ENCODE measurements around the gene ZNF516. TPM values are rescaled to one million over a fixed set of nuclear protein-coding genes. Genes with fewer than 3 reads are reported as not detected.

Gene ZNF516
- total and polyA plus RNA-seq, 2 of the 4 experiments (the other 2 are of a cell fraction): 7.9 to 16.9 TPM

GRCh38 chr18:76401498-76401897 lies 93.5 kb downstream of the ZNF516 start:
- ATAC-seq (ENCODE audit: low read depth): no peak
- Histone ChIP-seq H3K36me3 (ENCODE audit: control insufficient read depth, insufficient read depth, low read length) (peaks cover 13% of the 10 kb centered on the region; the same call in 1 of the 2 replicates), H2BK5ac (ENCODE audit: low read depth, low read length, poor library complexity, severe bottlenecking) (no peak overlapping the region), H3K18ac (ENCODE audit: low read depth, low read length) (no peak overlapping the region), H3K56ac (ENCODE audit: extremely low read depth, insufficient read depth, low read length) (no peak overlapping the region), H2AFZ (replicated peaks; ENCODE audit: low read length, poor library complexity) (no peak overlapping the region), H3K4me3 (ENCODE audit: insufficient read depth, low read depth, low read length) (no peak overlapping the region), H2BK120ac (ENCODE audit: low read depth, low read length) (no peak overlapping the region), H3K4me1 (ENCODE audit: control insufficient read depth, insufficient read depth, low read length) (peaks cover 6% of the 10 kb centered on the region), H2BK15ac (ENCODE audit: low read depth, low read length) (no peak overlapping the region), H3K23ac (ENCODE audit: low read depth, low read length) (no peak overlapping the region), H2AK9ac (replicated peaks; ENCODE audit: low read depth, low read length, poor library complexity) (no peak overlapping the region), H3K79me1 (ENCODE audit: low read depth in 1 of 2, low read length in 2 of 2) (peaks cover 22 to 92% of the 10 kb centered on the region in 2 experiments), H4K5ac (ENCODE audit: low read depth, low read length) (no peak overlapping the region), H3K9me1 (ENCODE audit: insufficient read depth, low read length) (peaks cover 19% of the 10 kb centered on the region), H2AK5ac (ENCODE audit: low read depth, low read length) (no peak overlapping the region), H3K4me2 (ENCODE audit: low read depth, low read length) (no peak overlapping the region), H3K27ac (ENCODE audit: insufficient read depth, low read length) (no peak overlapping the region), H3K9me3 (ENCODE audit: control insufficient read depth, insufficient read depth, low read length) (no peaks in the 10 kb centered on the region), H2BK20ac (ENCODE audit: low read depth, low read length) (no peak overlapping the region), H3K14ac (replicated peaks; ENCODE audit: low read depth, low read length) (no peak overlapping the region), H3K27me3 (ENCODE audit: control insufficient read depth, insufficient read depth, low read length) (no peaks in the 10 kb centered on the region), H4K8ac (ENCODE audit: low read depth in 2 of 2, low read length in 2 of 2) (no peak overlapping the region), H4K20me1 (ENCODE audit: insufficient read depth, low read length) (peaks cover 88% of the 10 kb centered on the region), H3K9ac (ENCODE audit: low read depth, low read length) (no peak overlapping the region), H3K4ac (ENCODE audit: low read depth, low read length) (no peak overlapping the region), H4K91ac (ENCODE audit: insufficient read depth, low read depth, low read length) (no peak overlapping the region)
- no peak for DNase-seq
- dilution Hi-C loops (cut with HindIII; ENCODE audit: low sequenced_read_pairs, unreplicated experiment): no loop called here
- BruUV-seq (replicated peaks): no TSS peak
- TF ChIP-seq FOS (IDR thresholded peaks at IDR 0.05; ENCODE audit: low read depth, low read length): no peak
- CTCF ChIA-PET: no interaction called here
- in situ Hi-C loops (cut with MboI; ENCODE audit: low sequenced_read_pairs): loop anchor here (5.0 kb wide), 1 partner anchor 221 kb away; no protein-coding TSS in a partner anchor
- POLR2A ChIA-PET (ENCODE audit: unreplicated experiment): no interaction called here
- WGBS, 2 experiments (ENCODE audit: extremely low coverage in 2 of 2, insufficient read length in 1 of 2): 85% methylated on average over 19 of the region's 25 CpGs; no CpG with 5 or more reads in 1 of the 2 experiments
- intact Hi-C loops (cut with micrococcal nuclease): no loop called here
